GM21786 (cell line): ENCODE data around the gene MCF2L.

Experiments used
- ATAC-seq: cut with Tn5 transposase; IDR thresholded peaks from one replicate; pipeline ENCODE4 v1.9.1; 2021; ENCODE audit not compliant: unreplicated experiment

Gene MCF2L

DNA sequence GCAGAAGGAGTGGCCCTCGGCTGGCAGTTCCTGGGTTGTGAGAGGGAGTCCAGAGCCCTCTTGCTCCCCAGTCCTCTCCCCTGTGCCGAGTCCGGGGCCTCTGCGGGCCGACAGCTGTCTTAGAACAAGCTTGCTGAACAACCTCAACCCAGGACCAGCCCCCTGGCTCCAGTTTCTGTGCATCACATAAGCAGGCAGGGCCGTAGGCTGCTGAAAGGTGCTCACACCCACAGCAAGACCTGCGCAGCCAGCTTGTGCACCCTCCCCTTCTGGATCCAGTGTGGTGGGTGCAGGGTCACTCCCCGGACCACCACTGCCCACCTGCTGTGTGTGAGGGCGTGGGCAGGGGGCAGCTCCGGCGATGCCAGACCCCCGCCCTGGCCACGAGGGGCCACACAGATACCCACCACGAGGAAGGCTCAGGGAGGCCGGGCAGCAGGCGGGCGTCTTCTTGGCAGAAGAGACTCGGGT lies 111.4 kb downstream of the MCF2L start:
- ATAC-seq = no peak

DNA sequence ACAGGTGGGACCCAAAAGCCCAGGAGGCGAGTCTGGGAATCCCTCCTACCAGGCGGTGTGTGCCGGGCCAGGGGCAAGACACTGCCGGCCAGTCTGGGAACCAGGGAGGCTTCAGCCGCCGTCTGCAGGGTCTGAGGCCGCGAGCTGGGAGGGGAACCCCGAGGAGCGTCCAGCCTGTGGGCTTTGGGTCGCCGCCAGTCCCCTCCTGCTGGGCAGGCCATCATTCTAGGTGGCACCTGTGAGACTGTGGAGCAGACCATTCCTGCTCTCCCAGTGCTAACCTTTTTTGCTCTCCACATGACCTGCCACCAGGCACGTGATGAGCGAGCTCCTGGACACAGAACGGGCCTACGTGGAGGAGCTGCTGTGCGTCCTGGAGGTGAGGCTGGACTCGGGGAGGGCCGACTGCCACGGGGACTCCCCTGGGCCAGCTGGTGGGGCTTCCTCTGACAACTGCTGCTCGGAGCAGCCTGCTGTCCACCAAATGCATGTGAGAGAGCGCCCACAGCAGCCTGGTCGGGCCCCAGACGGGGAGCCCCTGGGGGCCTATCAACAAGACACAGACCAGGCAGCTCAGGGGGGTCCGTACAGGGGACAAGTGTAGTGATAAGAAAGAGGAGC lies 112.0 kb downstream of the MCF2L start:
- no peak for ATAC-seq

DNA sequence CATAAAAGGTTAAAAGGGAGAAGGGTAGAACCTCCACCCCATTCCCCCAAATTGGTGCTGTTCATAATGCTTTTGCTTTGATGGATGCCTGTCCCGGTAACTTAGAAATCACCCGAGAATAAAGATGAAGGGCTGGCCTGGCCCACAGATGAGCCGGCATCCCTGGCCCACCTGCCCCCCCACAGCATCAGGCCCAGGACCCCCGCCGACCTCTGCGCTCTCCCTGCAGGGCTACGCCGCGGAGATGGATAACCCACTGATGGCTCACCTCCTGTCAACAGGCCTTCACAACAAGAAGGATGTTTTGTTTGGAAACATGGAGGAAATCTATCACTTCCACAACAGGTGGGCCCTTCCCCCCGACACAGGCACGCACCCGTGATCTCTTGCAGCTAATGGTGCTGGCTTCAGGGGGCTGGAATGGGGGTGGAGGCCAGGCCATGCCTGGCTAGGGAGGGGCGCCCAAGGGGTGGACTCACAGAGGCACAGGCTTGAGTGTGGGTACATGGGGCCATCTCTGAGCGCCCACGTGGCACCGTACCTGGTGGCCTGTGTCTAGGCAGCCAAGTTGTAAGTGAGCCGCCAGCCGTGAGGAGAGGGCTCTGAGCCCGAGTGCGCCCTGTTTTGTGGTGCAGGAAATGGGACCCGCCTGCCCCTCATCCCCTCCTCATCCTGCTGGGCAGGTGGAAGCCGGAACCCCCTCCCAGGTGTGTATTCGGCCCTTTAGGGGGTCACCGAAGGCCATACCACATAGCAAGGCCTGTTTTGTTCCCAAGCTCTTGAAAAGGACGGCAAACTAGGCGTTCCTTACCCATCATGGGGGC lies 113.4 kb downstream of the MCF2L start:
- no peak for ATAC-seq

DNA sequence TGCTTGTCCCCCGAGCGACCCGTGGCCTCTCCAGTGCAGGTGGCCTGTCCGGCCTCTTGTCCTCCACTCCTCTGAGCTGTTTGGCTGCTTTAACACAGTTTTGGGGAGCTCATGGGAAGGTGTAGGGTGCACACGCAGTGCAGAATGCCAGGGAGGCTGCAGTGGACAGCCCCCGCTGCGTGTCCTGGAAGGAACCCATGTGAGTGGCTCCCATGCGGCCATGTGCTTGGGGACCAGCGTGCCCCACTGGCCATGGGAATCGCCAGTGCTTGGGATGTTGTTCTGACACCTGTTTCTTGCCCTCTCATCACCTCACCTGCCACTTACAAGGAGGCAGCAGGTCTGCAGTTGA lies 114.0 kb downstream of the MCF2L start:
- no peak for ATAC-seq

DNA sequence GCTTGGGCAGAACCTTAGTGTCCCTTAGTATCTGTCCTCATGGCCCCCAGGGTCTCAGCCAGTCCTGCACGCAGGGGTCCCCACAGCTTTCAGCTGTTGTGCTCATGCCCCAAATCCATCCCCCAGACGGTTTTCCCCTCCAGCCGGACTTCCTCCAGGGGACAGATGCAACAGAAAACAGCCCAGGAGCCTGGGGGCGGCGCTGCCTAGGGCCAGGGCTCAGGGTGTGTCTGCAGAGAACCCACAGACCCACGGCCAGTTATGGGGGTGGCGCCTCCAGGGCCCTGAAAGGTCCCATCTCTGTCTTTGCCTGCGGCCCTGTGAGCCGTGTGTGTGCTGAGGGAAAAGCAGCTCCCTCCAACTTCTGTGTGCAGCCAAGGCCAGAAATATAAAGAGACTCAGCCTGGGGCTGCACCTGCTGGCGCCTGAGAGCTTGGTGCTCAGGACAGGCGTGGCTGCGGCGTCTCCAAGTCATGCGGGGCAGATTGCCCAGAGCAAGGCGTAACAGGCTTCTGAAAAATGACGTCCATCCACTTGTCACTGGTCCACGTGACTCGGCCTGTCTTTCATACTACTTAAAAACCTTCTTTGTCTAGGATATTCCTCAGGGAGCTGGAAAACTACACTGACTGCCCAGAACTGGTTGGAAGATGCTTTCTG lies 114.5 kb downstream of the MCF2L start:
- no peak for ATAC-seq

DNA sequence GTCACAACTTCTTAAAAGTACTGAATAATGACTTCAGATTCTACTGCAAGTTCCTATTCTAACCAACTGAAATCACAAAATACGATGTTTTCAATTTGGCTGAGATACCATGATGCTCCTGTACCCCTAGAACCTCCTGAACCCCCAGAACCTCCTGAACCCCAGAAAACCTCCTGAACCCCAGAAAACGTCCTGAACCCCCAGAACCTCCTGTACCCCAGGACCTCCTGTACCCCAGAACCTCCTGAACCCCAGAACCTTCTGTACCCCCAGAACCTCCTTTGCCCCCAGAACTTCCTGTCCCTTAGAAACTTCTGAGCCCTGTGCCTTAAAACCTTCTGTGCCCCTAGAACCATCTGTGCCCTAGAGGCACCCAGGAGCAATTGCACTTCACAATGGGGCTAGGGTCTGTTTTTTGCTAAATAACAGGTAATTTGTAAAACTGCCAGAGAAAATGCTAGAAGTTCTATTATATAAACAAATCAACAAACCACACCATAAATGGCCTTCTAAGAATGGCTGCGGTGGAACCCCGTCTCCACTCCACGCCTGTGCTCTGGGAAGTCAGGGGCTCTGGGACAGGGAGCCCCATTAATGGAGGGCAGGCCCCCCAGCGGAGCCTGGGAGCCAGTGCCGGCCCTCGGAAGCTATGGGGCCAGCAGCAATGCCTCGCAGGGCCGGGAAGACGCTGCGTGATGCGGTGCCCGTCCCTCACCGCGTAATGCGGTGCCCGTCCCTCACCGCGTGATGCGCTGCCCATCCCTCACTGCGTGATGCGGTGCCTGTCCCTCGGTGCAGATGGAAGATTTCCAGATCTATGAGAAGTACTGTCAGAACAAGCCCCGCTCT lies 115.3 kb downstream of the MCF2L start:
- ATAC-seq = no peak

DNA sequence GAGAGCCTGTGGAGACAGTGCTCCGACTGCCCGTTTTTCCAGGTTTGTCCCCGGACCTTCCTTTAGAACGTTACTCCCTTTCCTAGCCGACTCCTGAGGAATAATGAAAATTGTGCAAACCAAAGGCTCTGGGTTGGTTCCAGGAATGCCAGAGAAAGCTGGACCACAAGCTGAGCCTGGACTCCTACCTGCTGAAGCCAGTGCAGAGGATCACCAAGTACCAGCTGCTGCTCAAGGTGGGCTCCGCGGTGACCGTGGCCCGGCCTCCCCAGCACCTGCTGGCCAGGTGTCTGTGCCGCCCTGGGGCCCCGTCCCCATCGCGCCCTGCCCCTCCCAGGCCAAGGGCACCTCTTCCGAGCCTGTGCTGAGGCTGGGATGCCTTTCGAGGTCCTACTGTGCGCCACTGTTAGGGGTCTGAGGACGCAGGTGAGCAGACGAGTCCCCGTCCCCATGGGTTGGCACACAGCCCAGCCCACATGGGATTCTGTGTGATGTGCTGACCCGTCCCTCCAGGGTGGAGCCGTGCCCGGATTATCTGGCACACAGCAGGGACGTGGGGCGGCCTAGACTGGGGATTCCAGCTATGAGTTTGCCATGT lies 116.0 kb downstream of the MCF2L start:
- no peak for ATAC-seq

DNA sequence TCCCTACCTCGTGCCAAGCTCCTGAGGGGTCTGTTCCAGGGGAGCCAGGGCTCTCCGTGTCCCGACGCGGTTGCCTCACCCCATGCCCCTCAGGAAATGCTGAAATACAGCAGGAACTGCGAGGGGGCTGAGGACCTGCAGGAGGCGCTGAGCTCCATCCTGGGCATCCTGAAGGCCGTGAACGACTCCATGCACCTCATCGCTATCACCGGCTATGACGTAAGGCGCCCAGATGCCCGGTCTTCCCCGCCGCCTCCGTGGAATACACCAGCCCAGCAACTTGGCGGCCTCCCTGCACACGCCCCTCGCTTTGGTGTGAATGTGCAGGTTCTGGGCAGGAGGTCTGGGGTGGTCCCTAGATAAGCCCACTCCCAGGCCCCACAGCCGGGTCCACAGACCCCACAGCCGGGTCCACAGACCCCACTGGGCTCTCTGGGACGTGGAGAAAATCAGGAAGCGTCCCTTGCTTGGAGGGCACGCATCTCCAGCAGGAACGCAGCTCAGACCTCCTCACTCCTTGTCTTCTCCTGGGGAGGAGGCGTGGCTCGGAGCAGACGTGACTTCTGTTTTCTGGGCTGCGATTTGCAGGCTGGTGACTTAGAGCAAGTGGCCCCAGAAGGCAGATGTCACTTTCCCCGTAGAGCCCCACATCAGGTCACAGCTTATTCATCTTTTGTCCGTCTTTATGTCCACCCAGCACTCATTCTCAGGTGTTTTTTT lies 117.2 kb downstream of the MCF2L start:
- ATAC-seq = no peak

DNA sequence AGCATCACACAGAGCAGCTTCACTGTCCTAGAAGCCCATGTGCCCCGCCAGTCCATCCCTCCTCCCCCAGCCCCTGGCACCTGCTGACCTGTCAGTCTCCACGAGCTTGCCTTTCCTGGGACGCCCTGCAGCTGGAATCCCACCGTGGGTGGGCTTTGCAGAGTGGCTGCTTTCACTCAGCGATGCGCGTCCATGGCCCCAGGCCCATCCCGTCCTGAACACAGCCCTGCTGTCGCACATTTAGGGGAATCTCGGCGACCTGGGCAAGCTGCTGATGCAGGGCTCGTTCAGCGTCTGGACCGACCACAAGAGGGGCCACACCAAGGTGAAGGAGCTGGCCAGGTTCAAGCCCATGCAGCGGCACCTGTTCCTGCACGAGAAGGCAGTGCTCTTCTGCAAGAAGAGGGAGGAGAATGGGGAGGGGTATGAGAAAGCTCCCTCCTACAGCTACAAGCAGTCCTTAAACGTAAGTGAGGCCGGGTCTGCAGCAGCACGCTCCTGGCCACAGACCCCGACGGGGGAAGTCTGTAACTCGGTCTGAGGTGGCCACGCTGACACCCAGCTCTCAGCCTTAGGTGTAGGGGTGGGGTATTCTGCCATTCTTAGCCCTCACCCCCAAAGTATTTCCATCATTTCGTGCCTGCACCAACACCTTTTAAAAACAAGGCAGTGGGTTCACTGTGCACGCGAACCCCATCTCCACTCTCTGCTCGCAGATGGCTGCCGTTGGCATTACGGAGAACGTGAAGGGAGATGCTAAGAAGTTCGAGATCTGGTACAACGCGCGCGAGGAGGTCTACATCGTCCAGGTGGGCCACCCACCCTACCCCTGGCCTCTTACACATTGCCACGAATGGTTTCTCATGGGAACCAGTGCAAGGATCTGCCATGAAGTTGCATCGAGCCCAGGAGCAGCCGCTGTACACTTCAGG lies 118.2 kb downstream of the MCF2L start:
- no peak for ATAC-seq

DNA sequence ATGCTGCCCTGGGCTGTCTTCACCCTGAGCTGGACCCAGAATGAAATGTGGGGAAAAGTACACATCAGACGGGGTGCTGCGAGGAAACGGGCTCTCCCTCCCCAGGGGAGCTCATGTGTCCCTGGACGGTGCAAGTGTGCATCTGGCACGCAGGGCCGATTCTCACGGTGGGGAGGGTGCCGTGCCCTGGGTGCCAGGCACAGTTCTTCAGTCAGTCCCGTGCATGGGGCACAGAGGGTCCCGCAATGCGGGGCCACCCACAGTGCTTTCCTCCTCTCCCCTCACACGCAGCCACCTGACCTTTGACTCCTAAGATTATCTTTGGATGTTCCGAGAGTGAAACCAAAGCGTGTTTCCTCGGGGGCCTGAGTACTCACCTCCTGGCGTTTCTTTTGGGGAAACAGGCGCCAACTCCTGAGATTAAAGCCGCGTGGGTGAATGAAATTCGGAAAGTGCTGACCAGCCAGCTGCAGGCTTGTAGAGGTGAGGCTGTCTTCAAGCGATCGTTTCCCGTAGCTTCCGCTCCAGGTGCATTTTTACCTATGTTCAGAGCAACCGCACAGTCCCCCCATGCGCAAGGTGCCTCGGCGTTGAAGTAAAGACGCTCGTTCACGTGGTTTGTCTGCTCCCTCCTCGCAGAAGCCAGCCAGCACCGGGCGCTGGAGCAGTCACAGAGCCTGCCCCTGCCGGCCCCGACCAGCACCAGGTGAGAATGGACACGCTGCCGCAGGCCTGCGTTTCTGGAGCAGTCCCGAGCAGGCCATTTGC lies 119.1 kb downstream of the MCF2L start:
- ATAC-seq = no peak

DNA sequence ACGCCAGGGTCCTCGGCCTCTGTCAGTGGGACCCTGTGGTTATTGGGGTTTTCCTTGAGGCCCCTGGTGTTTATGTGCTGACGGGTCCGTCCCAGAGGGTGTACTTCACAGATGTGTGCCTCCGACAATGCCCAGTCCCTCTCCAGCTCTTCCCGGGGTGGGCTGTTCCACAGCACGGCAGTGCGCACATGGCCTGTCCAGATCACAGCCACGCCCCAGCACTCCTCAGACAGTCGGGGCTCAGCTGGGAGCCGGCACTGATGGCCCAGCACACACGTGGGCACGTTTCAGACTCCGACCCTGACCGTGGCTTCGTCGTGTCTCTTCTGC lies 119.6 kb downstream of the MCF2L start:
- no peak for ATAC-seq

DNA sequence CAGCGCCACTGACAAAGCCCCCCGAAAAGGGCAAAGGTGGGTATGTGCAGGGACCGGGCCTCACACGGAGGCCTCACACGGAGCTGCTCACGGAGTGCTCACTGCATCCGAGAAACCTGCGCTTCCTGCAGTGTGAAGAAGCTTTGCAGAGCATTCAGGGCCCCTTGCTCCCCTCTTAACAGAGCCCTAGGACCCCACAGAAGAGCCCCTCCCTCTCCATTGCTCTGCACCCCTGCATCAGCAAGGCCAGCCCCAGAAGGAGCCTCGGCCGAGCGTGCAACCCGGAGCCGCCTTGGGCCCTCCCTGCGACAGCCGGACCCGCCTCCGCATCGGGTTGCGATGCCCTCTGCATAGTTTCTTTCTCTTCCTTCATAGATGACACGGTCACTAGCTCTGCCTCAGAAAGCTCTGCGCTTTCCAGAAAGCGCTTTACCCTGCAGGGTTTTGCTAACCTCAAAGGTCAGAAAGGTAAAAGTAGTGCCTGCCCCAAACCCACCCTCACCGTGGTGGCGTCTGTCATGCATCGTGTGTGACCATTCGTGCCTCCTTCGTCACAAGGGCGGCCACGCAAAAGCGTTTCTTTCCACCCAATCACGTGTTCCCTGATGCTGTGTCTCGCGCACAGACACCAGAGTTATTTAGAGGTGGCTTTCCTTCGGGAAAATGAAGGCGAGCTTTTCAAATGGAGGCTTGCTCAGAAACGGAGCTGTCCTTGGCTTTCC lies 120.8 kb downstream of the MCF2L start:
- ATAC-seq = no peak

DNA sequence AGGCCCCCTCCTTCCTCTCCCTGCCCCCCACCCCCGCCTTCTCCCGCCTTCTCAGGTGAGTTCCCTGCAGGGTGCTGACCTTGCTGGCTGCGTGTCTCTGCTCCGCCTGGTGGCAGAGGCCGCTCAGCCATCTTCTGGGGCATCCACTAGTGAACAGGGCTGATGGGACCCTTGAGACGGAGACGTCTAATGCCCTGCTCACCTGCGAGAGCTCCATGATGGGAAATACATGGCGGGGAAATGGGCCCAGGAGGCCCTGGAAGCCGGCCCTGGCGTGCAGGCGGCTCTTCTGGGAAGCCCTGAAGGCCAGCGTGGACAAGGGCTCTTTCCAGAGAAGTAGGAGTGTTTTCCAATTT lies 121.4 kb downstream of the MCF2L start:
- ATAC-seq = no peak

DNA sequence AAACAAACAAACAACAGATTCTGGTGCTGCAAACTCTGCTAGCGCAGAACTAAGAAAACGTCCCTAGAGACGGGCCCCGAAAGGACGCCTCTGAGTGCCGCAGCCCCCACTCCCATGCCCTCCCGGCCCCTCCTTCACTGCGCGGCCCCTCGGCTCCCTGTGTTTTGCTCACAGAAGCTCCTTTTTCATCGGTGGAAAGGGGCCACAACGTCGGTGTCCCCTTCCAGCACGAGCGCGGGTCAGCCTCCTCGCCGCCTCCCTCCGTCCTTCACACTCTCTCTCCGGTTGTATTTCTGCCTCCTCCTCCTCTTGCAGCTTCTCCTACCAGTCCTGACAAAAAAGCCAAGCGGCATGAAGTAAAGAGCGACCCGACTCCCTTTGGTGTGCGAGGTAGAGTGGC lies 121.8 kb downstream of the MCF2L start:
- no peak for ATAC-seq

DNA sequence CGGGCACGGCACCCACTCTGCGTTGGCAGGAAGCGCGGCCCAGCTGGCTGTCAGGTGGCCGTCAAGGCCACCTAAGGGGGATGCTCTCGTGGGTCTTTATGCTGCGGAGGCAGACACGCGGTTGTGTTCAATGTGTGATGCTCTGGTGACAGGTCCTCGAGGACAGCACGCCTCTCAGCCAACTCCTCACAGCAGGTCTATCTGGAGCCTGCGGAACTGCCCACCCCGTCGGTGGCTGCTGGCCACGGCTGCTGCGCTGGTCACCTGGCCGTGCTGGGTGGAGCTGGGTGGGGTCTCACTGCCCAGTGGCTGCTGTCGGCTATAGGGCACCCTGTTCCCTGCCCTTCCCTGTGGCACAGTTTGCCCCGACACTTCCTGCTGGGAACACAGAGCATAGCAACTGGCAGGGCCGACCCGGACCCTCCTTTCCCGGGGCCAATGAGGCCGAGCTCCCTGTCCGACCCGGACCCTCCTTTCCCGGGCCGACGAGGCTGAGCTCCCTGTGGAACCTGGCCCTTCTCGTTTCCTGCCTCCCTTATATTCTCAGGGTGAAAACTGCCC lies 122.3 kb downstream of the MCF2L start:
- no peak for ATAC-seq

DNA sequence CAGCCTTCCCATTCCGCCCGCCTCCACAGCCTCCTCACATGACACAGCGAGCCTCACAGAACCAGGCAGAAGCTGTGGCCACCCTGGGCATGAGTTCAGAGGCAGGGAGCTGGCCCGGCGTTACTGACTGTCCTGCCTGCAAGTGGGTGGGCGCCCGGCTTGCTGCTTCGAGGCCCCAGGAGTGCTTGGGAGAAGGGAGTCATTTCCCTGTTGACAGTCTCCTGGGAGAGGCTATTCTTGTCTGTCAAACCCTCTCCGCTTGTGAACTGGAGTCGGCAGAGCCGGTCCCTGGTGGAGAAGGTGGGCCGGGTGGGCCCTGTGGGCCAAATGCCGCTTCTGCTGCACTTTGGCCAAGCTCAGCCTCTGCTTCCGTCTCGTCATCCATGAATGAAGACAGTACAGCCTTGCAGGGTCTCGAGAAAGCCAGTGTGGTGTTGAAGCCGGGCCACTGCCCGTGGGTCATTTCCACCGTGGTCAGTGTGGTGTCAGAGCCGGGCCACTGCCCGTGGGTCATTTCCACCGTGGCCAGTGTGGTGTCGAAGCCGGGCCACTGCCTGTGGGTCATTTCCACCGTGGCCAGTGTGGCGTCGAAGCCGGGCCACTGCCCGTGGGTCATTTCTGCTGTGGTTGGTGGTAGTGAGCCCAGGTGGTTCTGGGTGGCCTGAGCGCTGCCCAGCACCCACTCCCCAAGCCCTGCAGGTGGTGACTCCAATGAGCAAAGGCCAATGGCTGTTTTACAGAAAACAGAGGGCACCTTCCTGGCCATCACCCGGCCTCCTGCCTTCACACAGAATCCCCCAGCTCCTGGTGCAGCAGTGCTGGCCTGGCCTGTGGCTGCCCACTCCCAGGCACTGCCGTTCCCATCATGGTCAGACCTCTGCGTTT lies 123.1 kb downstream of the MCF2L start:
- ATAC-seq = no peak
